GM19452 (cell line): ENCODE measurements around the gene TREML2.

Source experiments
- ATAC-seq: cut with Tn5 transposase; IDR thresholded peaks from one replicate; pipeline ENCODE4 v1.9.1; 2021; ENCODE audit not compliant: unreplicated experiment

Gene TREML2

DNA sequence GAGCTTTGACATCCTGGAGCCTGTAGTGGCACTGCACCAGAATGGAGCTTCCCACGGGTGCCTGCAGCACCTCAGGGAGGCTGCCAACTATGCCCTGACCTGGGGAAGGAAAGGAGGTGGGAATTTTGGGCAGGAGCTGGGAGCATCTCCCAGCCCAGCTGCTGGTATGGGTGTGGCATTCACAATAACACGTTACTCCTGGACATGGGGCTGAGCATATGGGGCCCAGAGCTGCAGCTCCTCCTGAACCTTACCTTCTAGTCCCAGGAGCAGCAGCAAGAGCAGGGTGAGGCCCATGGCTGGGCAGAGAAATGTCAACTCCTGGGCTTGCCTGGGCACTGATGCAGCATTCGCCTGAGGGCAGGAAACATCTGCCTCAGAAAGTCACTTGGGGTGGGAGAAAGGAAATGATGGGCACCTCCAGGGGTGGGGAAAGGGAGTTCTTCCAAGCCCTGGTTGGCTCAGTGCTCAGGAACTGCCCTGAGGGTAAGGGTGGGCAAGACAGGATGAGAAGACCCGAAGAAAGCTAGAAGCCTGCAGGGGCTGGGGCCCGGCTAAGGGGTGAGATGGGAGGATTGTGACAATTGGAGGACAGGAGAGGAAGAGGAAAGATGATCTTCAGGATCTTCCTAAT, 46.8 kb downstream of the TREML2 start, which contains the start of gene TREML1:
Gene TREML1 (minus strand): TSS at position 356 of the 634 bp plus-strand sequence. CDS start 59 bp downstream, at position 297.
- ATAC-seq, result no peak

DNA sequence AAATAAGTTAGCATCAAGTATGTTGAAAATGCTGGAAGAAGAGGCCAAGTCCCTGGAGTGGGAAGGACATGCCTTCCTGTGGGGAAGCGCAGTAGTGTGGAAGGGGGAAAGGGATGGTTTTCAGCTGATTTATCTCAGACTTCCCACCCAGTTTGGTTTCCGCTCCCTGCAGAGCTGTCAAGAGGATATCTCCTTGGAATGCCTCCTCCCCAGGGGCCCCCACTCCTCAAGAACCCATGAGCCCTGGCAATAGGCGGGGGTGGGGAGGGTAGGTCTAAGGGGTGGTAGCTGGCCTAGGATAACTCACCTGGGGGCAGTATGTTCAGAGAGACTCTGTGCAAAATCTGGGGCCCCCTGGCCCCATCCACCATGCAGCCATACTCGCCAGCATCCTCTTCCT, 47.5 kb downstream of the TREML2 start:
- ATAC-seq, result no peak

DNA sequence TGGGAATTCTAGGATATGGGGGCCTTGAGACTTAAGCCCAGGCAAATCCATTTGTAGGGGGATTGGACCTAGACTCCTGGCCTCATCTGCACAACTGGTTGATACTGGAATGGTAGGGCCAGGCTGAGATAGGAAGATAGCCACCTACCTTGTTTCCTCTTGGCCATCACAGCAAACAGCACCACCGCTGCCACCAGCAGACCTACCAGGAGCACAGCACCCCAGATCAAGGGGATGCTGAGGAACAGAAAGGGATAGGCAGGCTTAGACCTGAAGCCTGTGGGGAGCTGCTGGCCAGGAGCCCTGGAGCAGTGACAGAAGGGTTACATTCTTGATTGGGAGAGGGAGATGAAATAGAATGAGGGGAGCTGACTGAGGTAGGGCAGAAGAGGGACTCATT, 50.3 kb downstream of the TREML2 start:
- ATAC-seq, result no peak

DNA sequence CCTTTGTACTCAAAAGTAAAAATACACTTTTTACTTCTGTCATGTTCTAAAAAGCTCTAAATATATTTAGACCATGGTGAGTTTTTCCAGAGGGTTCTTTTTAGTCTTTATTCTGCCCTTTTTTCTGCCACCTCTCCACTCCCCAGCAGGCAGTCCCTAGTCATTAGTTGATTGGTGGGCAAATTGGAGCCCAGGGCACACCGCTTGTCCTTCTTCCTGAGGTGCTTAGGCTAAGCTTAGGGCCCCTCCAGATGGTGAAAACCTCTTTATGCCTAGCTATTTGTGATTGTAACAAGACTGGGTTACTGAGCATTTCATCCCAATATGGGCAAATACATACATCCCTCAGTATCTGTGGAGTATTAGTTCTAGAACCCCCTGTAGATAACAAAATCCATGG, 53.0 kb downstream of the TREML2 start:
- ATAC-seq, result no peak
